ENCODE results near the gene LRRK1. TPM values are rescaled to one million over a fixed set of nuclear protein-coding genes. Genes with fewer than 3 reads are reported as not detected.

Gene LRRK1
- total RNA-seq, 1 experiment from 2014 or later, result 7.6 TPM

DNA sequence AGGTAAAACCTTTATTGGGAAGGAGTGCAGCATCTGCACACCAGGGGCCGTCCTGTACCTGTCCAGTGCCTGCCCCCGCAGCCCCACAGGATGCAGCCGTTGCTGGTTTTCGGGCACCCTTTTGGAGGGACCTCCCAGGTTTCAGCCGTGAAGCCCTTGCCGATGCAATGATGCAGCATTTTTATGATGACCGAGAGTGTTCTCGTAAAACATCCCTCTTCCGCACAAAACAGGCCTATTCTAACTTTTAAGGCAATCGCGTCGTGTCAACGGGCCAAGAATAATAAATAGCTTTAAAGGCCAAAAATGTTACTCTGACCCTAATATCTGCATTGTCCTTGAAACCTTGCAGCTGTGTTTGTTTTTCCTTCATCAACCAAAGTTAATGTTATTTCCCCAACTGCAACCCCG lies 126.1 kb downstream of the LRRK1 start:
- H3K4me3 Mint-ChIP-seq, result no peak overlapping the region
- peaks cover 49% of the 10 kb centered on the region for H3K4me1 Mint-ChIP-seq
- no peak for ATAC-seq
- H3K9me3 Mint-ChIP-seq, result no peaks in the 10 kb centered on the region
- H3K27me3 Mint-ChIP-seq (ENCODE audit: low read depth), result peaks cover 22% of the 10 kb centered on the region
- POLR2A ChIA-PET, result no interaction called here
- H3K36me3 Mint-ChIP-seq, result 0 out of 2 replicates have a peak, but pooled peaks cover 2% of the 10 kb centered on the region
- no peak for TF ChIP-seq NFYB (CRISPR knock-in tag; conservative IDR thresholded peaks at IDR 0.05; ENCODE audit: low read depth)
- TF ChIP-seq, protein P1, sequence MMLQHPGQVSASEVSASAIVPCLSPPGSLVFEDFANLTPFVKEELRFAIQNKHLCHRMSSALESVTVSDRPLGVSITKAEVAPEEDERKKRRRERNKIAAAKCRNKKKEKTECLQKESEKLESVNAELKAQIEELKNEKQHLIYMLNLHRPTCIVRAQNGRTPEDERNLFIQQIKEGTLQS (CRISPR knock-in tag; conservative IDR thresholded peaks at IDR 0.05), result no peak
- no peak for TF ChIP-seq ZNF416 (CRISPR knock-in tag; IDR thresholded peaks at IDR 0.05)
- TF ChIP-seq, protein P2, sequence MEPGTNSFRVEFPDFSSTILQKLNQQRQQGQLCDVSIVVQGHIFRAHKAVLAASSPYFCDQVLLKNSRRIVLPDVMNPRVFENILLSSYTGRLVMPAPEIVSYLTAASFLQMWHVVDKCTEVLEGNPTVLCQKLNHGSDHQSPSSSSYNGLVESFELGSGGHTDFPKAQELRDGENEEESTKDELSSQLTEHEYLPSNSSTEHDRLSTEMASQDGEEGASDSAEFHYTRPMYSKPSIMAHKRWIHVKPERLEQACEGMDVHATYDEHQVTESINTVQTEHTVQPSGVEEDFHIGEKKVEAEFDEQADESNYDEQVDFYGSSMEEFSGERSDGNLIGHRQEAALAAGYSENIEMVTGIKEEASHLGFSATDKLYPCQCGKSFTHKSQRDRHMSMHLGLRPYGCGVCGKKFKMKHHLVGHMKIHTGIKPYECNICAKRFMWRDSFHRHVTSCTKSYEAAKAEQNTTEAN (CRISPR knock-in tag; IDR thresholded peaks at IDR 0.05), result no peak
- no peak for TF ChIP-seq PRDM15 (CRISPR knock-in tag; IDR thresholded peaks at IDR 0.05)
- TF ChIP-seq, protein P3, sequence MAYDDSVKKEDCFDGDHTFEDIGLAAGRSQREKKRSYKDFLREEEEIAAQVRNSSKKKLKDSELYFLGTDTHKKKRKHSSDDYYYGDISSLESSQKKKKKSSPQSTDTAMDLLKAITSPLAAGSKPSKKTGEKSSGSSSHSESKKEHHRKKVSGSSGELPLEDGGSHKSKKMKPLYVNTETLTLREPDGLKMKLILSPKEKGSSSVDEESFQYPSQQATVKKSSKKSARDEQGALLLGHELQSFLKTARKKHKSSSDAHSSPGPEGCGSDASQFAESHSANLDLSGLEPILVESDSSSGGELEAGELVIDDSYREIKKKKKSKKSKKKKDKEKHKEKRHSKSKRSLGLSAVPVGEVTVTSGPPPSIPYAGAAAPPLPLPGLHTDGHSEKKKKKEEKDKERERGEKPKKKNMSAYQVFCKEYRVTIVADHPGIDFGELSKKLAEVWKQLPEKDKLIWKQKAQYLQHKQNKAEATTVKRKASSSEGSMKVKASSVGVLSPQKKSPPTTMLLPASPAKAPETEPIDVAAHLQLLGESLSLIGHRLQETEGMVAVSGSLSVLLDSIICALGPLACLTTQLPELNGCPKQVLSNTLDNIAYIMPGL (CRISPR knock-in tag; IDR thresholded peaks at IDR 0.05), result no peak
- TF ChIP-seq ELF4 (CRISPR knock-in tag; IDR thresholded peaks at IDR 0.05; ENCODE audit: low read depth), result no peak
- TF ChIP-seq RELA (CRISPR knock-in tag; IDR thresholded peaks at IDR 0.05; ENCODE audit: borderline replicate concordance), result no peak
- no peak for TF ChIP-seq ZNF423 (CRISPR knock-in tag; IDR thresholded peaks at IDR 0.05)
- TF ChIP-seq ZNF396 (CRISPR knock-in tag; IDR thresholded peaks at IDR 0.05; ENCODE audit: borderline replicate concordance), result no peak
- TF ChIP-seq TEAD4 (CRISPR knock-in tag; IDR thresholded peaks at IDR 0.05), result no peak
- TF ChIP-seq OVOL2 (CRISPR knock-in tag; IDR thresholded peaks at IDR 0.05; ENCODE audit: borderline replicate concordance), result no peak
- no peak overlapping the region for H3K27ac Mint-ChIP-seq
- CTCF ChIA-PET, result interaction anchor here (0.9 to 1.5 kb wide), 2 partner anchors 26 to 47 kb away, joined by 3 read pairs; no protein-coding TSS in a partner anchor
- no peak for DNase-seq (ENCODE audit: low spot score)

- Mint-ChIP-seq H3K4me1 (peaks cover 49% of the 10 kb centered on the region), H3K9me3 (no peaks in the 10 kb centered on the region), H3K27me3 (ENCODE audit: low read depth) (peaks cover 22% of the 10 kb centered on the region), H3K4me3 (no peak overlapping the region), H3K27ac (no peak overlapping the region), H3K36me3 (0 out of 2 replicates have a peak, but pooled peaks cover 2% of the 10 kb centered on the region)
- ChIA-PET CTCF (interaction anchor here (0.9 to 1.5 kb wide), 2 partner anchors 27 to 46 kb away, joined by 3 read pairs; no protein-coding TSS in a partner anchor), POLR2A (no interaction called here)
- DNase-seq (ENCODE audit: low spot score) (no peak), ATAC-seq (no peak)
- no peak for TF ChIP-seq NR2C2 (CRISPR knock-in tag; IDR thresholded peaks at IDR 0.05)
- no peak for TF ChIP-seq ATF1 (CRISPR knock-in tag; IDR thresholded peaks at IDR 0.05)
- no peak for TF ChIP-seq ETV6 (CRISPR knock-in tag; IDR thresholded peaks at IDR 0.05)
- TF ChIP-seq SP1 (CRISPR knock-in tag; conservative IDR thresholded peaks at IDR 0.05), result no peak
- no peak for TF ChIP-seq JUN (CRISPR knock-in tag; IDR thresholded peaks at IDR 0.05)
- TF ChIP-seq ZNF532 (CRISPR knock-in tag; IDR thresholded peaks at IDR 0.05; ENCODE audit: borderline replicate concordance), result no peak
- TF ChIP-seq, protein P4, sequence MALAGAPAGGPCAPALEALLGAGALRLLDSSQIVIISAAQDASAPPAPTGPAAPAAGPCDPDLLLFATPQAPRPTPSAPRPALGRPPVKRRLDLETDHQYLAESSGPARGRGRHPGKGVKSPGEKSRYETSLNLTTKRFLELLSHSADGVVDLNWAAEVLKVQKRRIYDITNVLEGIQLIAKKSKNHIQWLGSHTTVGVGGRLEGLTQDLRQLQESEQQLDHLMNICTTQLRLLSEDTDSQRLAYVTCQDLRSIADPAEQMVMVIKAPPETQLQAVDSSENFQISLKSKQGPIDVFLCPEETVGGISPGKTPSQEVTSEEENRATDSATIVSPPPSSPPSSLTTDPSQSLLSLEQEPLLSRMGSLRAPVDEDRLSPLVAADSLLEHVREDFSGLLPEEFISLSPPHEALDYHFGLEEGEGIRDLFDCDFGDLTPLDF (CRISPR knock-in tag; IDR thresholded peaks at IDR 0.05), result no peak
- no peak for TF ChIP-seq IRF2 (CRISPR knock-in tag; IDR thresholded peaks at IDR 0.05; ENCODE audit: borderline replicate concordance, low read depth)
- no peak for TF ChIP-seq TCF7 (CRISPR knock-in tag; IDR thresholded peaks at IDR 0.05; ENCODE audit: low read depth)
- TF ChIP-seq GABPB1 (CRISPR knock-in tag; IDR thresholded peaks at IDR 0.05), result no peak
Measured at GRCh38 chr15:101045835-101046691, 126.9 kb downstream of the LRRK1 start.

Data from WTC11 (cell line).